Measurements from ENCODE around the gene KLHL26.

The KLHL26 gene

DNA sequence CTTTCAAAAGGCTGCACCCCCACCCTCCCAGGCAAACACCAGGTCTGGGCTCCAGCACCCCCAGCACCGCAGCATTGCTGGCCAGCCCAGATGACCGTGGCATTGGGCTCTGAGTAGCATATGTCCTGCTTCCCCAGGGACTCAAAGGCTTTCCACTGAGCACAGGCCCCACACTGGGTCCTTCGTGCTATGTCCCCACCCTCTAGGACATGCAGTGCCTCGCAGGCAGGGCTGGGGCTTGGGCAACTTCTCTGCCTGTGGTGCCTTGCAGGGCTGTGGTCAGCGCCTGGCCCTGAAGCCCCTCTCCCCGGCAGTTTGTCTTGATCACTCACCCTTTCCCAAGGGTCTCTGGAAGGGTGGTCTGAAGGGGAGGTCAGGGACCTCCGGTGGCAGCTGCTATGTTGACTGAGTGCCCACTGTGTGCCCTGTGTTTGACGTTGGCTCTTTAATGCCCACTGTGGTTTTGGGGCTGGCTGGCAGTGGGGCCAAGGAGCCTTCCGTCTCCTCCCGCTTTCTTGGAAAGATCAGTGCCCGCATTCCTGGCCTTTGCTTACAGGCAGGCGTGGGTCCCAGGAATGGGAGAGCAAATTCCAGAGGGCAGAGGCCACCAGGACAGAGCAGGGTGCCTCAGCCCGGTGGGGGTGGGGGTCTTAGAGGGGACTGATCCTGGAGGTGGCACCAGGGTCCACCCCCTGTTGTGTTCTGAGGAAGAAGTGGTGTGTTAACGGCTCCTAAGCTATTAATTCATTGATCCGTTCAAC lies 26.3 kb downstream of the KLHL26 start:
- no peak for DNase-seq (ENCODE audit: extremely low spot score)
- POLR2A ChIA-PET: no interaction called here
- CTCF ChIA-PET: no interaction called here
- TF ChIP-seq, protein P1, sequence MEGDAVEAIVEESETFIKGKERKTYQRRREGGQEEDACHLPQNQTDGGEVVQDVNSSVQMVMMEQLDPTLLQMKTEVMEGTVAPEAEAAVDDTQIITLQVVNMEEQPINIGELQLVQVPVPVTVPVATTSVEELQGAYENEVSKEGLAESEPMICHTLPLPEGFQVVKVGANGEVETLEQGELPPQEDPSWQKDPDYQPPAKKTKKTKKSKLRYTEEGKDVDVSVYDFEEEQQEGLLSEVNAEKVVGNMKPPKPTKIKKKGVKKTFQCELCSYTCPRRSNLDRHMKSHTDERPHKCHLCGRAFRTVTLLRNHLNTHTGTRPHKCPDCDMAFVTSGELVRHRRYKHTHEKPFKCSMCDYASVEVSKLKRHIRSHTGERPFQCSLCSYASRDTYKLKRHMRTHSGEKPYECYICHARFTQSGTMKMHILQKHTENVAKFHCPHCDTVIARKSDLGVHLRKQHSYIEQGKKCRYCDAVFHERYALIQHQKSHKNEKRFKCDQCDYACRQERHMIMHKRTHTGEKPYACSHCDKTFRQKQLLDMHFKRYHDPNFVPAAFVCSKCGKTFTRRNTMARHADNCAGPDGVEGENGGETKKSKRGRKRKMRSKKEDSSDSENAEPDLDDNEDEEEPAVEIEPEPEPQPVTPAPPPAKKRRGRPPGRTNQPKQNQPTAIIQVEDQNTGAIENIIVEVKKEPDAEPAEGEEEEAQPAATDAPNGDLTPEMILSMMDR (IDR thresholded peaks at IDR 0.05; ENCODE audit: control extremely low read depth, extremely low read depth, low read depth, missing control alignments): no peak

DNA sequence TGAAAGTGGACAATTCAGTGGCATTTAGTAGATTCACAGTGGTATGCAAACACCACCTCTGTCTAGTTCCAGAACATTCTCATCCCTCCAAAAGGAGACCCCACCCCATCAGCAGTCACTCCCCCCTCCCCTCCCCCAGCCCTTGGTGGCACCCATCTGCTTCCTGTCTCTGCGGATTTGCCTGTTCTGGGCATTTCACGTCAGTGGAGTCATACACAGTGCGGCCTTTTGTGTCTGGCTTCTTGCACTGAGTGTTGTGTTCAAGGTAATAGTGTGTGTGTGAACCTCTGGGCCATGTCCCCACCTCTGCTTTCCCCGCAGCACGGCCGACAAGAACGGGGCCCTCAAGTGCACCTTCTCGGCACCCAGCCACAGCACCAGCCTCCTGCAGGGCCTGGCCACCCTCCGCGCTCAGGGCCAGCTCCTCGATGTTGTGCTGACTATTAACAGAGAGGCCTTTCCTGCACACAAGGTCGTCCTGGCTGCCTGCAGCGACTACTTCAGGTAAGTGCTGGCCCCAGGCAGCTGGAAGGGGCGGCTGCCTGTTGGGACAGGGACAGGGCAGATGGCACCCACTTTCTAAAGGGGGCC lies 27.2 kb downstream of the KLHL26 start:
- no peak for DNase-seq (ENCODE audit: extremely low spot score)
- CTCF ChIA-PET: no interaction called here
- POLR2A ChIA-PET: no interaction called here
- TF ChIP-seq, protein P1 (IDR thresholded peaks at IDR 0.05; ENCODE audit: control extremely low read depth, extremely low read depth, low read depth, missing control alignments): no peak

DNA sequence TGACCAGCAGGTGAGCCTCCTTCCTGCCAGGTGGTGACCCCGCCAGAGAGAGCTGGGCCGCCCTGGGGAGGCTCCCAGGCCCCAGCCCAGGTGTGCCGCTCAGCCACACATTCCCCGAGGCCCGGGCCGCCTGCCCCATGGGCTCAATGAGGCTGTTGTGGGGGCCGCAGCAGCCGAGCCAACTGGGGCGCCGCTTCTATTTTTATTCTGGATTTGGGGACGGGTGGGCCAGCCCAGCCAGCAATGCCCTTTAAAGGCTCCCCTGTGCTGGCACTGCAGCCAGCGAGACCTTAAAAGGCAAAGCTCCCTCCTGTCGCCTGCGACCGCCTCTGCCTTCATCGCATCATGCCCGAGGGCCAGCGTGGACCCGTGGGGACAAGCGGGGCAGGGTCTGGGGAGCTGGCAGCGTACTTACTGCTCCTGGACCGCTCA lies 29.0 kb downstream of the KLHL26 start:
- CTCF ChIA-PET: interaction anchor here (0.8 to 1.4 kb wide), 3 partner anchors 10 to 72 kb away, joined by 3 to 4 read pairs (median 4); no protein-coding TSS in a partner anchor
- DNase-seq (ENCODE audit: extremely low spot score): no peak
- POLR2A ChIA-PET: no interaction called here
- TF ChIP-seq, protein P1 (IDR thresholded peaks at IDR 0.05; ENCODE audit: control extremely low read depth, extremely low read depth, low read depth, missing control alignments): no peak

DNA sequence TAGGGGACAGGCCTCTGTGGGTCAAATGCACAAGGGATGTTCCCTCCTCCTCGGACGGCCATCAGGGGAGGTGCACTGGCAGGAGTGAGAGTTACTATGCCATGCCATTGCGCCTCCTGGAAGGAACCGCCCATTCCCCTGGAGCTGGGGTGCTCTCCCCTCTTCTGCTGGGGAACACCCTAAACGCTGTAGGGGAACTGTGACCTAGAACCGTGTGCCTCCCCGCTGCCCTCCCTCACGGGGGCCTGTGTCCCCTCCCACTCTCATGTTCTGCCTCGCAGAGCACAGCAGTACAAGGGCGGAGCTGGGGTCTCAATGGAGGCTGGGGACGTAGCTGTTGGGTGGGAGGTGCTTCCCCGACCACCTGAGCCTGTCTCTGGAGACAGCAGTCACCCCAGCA lies 29.5 kb downstream of the KLHL26 start:
- POLR2A ChIA-PET: no interaction called here
- DNase-seq (ENCODE audit: extremely low spot score): no peak
- TF ChIP-seq, protein P1 (IDR thresholded peaks at IDR 0.05; ENCODE audit: control extremely low read depth, extremely low read depth, low read depth, missing control alignments): no peak
- CTCF ChIA-PET: interaction anchor here (0.8 to 1.4 kb wide), 4 partner anchors 9 to 77 kb away, joined by 3 to 5 read pairs (median 4); partner anchors contain the start of gene REX1BD

DNA sequence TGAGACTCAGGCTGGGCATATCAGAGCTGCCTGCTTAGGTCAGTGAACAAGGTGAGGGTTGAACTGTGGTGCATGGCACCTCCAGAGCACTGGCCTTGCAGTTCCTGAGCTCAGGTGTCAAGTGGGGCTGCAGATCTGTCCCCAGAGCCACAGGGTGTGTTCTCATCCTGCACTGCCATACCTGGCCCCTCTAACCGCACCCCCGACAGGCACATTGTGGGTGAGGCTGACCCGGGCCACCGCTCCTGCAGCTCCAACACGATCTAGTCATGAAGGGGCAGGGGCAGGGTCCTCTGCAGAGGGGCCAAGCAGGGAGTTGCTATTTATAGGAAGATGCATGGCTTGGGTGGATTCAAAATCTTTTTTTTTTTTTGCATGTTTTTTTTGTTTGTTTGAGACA lies 30.0 kb downstream of the KLHL26 start:
- CTCF ChIA-PET: interaction anchor here (0.8 to 1.4 kb wide), 3 partner anchors 9 to 78 kb away, joined by 3 to 5 read pairs (median 4); partner anchors contain the start of gene REX1BD
- TF ChIP-seq, protein P1 (IDR thresholded peaks at IDR 0.05; ENCODE audit: control extremely low read depth, extremely low read depth, low read depth, missing control alignments): no peak
- POLR2A ChIA-PET: no interaction called here
- no peak for DNase-seq (ENCODE audit: extremely low spot score)

DNA sequence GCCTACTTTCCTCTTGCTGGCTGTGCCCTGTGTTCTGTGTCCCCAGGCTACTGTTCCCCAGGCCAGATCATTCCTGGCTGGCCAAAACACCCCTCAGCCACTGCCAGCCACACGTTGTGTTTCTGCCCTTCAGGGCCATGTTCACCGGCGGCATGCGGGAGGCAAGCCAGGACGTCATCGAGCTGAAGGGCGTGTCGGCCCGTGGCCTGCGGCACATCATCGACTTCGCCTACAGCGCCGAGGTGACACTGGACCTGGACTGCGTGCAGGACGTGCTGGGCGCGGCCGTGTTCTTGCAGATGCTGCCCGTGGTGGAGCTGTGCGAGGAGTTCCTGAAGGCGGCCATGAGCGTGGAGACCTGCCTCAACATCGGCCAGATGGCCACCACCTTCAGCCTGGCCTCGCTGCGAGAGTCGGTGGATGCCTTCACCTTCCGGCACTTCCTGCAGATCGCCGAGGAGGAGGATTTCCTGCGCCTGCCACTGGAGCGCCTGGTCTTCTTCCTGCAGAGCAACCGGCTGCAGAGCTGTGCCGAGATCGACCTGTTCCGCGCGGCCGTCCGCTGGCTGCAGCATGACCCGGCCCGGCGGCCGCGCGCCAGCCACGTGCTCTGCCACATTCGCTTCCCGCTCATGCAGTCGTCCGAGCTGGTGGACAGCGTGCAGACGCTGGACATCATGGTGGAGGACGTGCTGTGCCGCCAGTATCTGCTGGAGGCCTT lies 30.9 kb downstream of the KLHL26 start:
- no peak for DNase-seq (ENCODE audit: extremely low spot score)
- ChIA-PET POLR2A (no interaction called here), CTCF (no interaction called here)
- TF ChIP-seq, protein P1 (IDR thresholded peaks at IDR 0.05; ENCODE audit: control extremely low read depth, extremely low read depth, low read depth, missing control alignments): no peak
